ENCODE results near the gene ASB10. TPM values are rescaled to one million over a fixed set of nuclear protein-coding genes. Genes with fewer than 3 reads are reported as not detected.

The ASB10 gene
- total and polyA plus RNA-seq, 2 donors (not counting 1 experiment from before 2014, with no cell fraction given) = not detected

GRCh38 chr7:151185762-151186639 lies 1.0 kb downstream of the ASB10 start:
- H3K27ac ChIP-seq (ENCODE audit: insufficient read depth, low read length) = no peak overlapping the region
- H3K4me1 ChIP-seq (ENCODE audit: control insufficient read depth, extremely low read depth, insufficient read depth, low read length) = no peaks in the 10 kb centered on the region
- H3K79me2 ChIP-seq (ENCODE audit: control insufficient read depth, insufficient read depth, low read length) = no peaks in the 10 kb centered on the region
- H2AFZ ChIP-seq (ENCODE audit: low read length) = no peak overlapping the region
- no peaks in the 10 kb centered on the region for H3K36me3 ChIP-seq (ENCODE audit: control insufficient read depth, insufficient read depth, low read length)
- DNase-seq (ENCODE audit: low read depth in 2 of 2) = no peak
- H3K9me3 ChIP-seq (ENCODE audit: control insufficient read depth, insufficient read depth, low read depth, low read length) = no peaks in the 10 kb centered on the region
- H3K27me3 ChIP-seq (ENCODE audit: control insufficient read depth, insufficient read depth, low read length) = peaks cover 28% of the 10 kb centered on the region
- no peak overlapping the region for H3K4me2 ChIP-seq (ENCODE audit: extremely low read depth, insufficient read depth, low read length)
- TF ChIP-seq CTCF (conservative IDR thresholded peaks at IDR 0.05 in 1 of 2, IDR thresholded peaks at IDR 0.05 in 1 of 2; ENCODE audit: low read depth in 1 of 2, low read length in 2 of 2) = no peak
- TF ChIP-seq EZH2 (IDR thresholded peaks at IDR 0.05; ENCODE audit: low read length, missing control alignments) = no peak
- H4K20me1 ChIP-seq (ENCODE audit: control insufficient read depth, extremely low read depth, insufficient read depth, low read length) = no peaks in the 10 kb centered on the region
- H3K4me3 ChIP-seq (replicated peaks in 1 of 4; ENCODE audit: control extremely low read depth in 1 of 4, insufficient read depth in 1 of 4, low read depth in 3 of 4, low read length in 4 of 4) = no peak overlapping the region
- no peak overlapping the region for H3K9ac ChIP-seq (ENCODE audit: insufficient read depth, low read length)

GRCh38 chr7:151181011-151181431 lies 6.0 kb downstream of the ASB10 start:
- no peaks in the 10 kb centered on the region for H3K36me3 ChIP-seq (ENCODE audit: control insufficient read depth, insufficient read depth, low read length)
- H3K4me3 ChIP-seq (replicated peaks in 1 of 4; ENCODE audit: control extremely low read depth in 1 of 4, insufficient read depth in 1 of 4, low read depth in 3 of 4, low read length in 4 of 4) = no peak overlapping the region
- H3K9me3 ChIP-seq (ENCODE audit: control insufficient read depth, insufficient read depth, low read depth, low read length) = no peaks in the 10 kb centered on the region
- no peak overlapping the region for H2AFZ ChIP-seq (ENCODE audit: low read length)
- H3K4me2 ChIP-seq (ENCODE audit: extremely low read depth, insufficient read depth, low read length) = no peak overlapping the region
- H3K4me1 ChIP-seq (ENCODE audit: control insufficient read depth, extremely low read depth, insufficient read depth, low read length) = no peaks in the 10 kb centered on the region
- H3K9ac ChIP-seq (ENCODE audit: insufficient read depth, low read length) = no peak overlapping the region
- no peak overlapping the region for H3K27ac ChIP-seq (ENCODE audit: insufficient read depth, low read length)
- H3K27me3 ChIP-seq (ENCODE audit: control insufficient read depth, insufficient read depth, low read length) = peaks cover 13% of the 10 kb centered on the region
- no peak for TF ChIP-seq CTCF (conservative IDR thresholded peaks at IDR 0.05 in 1 of 2, IDR thresholded peaks at IDR 0.05 in 1 of 2; ENCODE audit: low read depth in 1 of 2, low read length in 2 of 2)
- TF ChIP-seq EZH2 (IDR thresholded peaks at IDR 0.05; ENCODE audit: low read length, missing control alignments) = no peak
- no peaks in the 10 kb centered on the region for H4K20me1 ChIP-seq (ENCODE audit: control insufficient read depth, extremely low read depth, insufficient read depth, low read length)
- H3K79me2 ChIP-seq (ENCODE audit: control insufficient read depth, insufficient read depth, low read length) = no peaks in the 10 kb centered on the region
- no peak for DNase-seq (ENCODE audit: low read depth in 2 of 2)

- H3K4me1 ChIP-seq (ENCODE audit: control insufficient read depth, extremely low read depth, insufficient read depth, low read length) = no peaks in the 10 kb centered on the region
- peaks cover 13% of the 10 kb centered on the region for H3K27me3 ChIP-seq (ENCODE audit: control insufficient read depth, insufficient read depth, low read length)
- H3K4me3 ChIP-seq (replicated peaks in 1 of 4; ENCODE audit: control extremely low read depth in 1 of 4, insufficient read depth in 1 of 4, low read depth in 3 of 4, low read length in 4 of 4) = no peak overlapping the region
These were observed 7.1 kb downstream of the ASB10 start for GRCh38 chr7:151179946-151180345.

More at GRCh38 chr7:151179946-151180345, 7.1 kb downstream of the ASB10 start:
- H3K27ac ChIP-seq (ENCODE audit: insufficient read depth, low read length) = no peak overlapping the region
- H3K36me3 ChIP-seq (ENCODE audit: control insufficient read depth, insufficient read depth, low read length) = no peaks in the 10 kb centered on the region
- H3K9me3 ChIP-seq (ENCODE audit: control insufficient read depth, insufficient read depth, low read depth, low read length) = no peaks in the 10 kb centered on the region
- H3K9ac ChIP-seq (ENCODE audit: insufficient read depth, low read length) = no peak overlapping the region
- TF ChIP-seq CTCF (conservative IDR thresholded peaks at IDR 0.05 in 1 of 2, IDR thresholded peaks at IDR 0.05 in 1 of 2; ENCODE audit: low read depth in 1 of 2, low read length in 2 of 2) (no peak), EZH2 (IDR thresholded peaks at IDR 0.05; ENCODE audit: low read length, missing control alignments) (no peak)
- no peaks in the 10 kb centered on the region for H4K20me1 ChIP-seq (ENCODE audit: control insufficient read depth, extremely low read depth, insufficient read depth, low read length)
- no peak for DNase-seq (ENCODE audit: low read depth in 2 of 2)
- no peaks in the 10 kb centered on the region for H3K79me2 ChIP-seq (ENCODE audit: control insufficient read depth, insufficient read depth, low read length)
- no peak overlapping the region for H2AFZ ChIP-seq (ENCODE audit: low read length)
- H3K4me2 ChIP-seq (ENCODE audit: extremely low read depth, insufficient read depth, low read length) = no peak overlapping the region

Measured in fibroblast of lung (primary cell).